GM20431 (cell line): ENCODE results near the gene RNH1.

Experiments used
- in situ Hi-C: fragments of 300-500 bp; cut with MseI, MboI; formaldehyde crosslinking; loops from one replicate; pipeline ENCODE4 v1.15.0; 2020; ENCODE audit warnings: low sequenced_read_pairs; ENCODE audit not compliant: unreplicated experiment

RNH1 gene

GRCh38 chr11:446891-447290 lies 60.2 kb downstream of the RNH1 start:
- in situ Hi-C loops: no loop called here

- in situ Hi-C loops: no loop called here
Measured at GRCh38 chr11:445765-446588, 61.1 kb downstream of the RNH1 start.
